Skeletal muscle cell (primary cell): ENCODE results near the gene STAC2.

Experiments used
- DNase-seq: peaks from one replicate; pipeline ENCODE4 v3.0.0-alpha.2; 2010; ENCODE audit warnings: low read depth
- H3K4me3 ChIP-seq: 2 replicates; pipeline ENCODE4 v1.5.1; 2011; ENCODE audit warnings: low read depth, mild to moderate bottlenecking, control low read depth, low read length, moderate library complexity

Gene STAC2

GRCh38 chr17:39194089-39194984 lies 31.4 kb downstream of the STAC2 start:
- DNase-seq = peak; percentile 20
- peak overlapping the region; percentile 90 for H3K4me3 ChIP-seq

GRCh38 chr17:39193346-39193745 lies 32.4 kb downstream of the STAC2 start:
- no peak for DNase-seq
- H3K4me3 ChIP-seq = no peak overlapping the region

DNA sequence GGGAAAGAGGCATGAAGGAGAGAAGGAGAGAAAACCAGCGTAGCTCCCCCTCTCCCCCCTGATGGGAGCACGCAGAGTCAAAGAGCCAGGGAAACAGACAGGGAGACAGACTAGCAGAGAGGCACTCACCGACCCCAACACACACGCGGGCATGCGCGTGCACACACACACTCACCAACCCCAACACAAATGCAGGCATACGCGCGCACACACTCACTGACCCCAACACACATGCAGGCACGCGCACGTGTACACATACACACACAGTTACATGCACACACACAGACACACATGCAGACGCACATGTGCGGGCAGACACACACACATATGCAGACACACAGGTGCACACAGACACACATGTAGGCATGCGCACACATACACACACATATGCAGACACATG lies 32.8 kb downstream of the STAC2 start:
- H3K4me3 ChIP-seq = no peak overlapping the region
- DNase-seq = no peak

DNA sequence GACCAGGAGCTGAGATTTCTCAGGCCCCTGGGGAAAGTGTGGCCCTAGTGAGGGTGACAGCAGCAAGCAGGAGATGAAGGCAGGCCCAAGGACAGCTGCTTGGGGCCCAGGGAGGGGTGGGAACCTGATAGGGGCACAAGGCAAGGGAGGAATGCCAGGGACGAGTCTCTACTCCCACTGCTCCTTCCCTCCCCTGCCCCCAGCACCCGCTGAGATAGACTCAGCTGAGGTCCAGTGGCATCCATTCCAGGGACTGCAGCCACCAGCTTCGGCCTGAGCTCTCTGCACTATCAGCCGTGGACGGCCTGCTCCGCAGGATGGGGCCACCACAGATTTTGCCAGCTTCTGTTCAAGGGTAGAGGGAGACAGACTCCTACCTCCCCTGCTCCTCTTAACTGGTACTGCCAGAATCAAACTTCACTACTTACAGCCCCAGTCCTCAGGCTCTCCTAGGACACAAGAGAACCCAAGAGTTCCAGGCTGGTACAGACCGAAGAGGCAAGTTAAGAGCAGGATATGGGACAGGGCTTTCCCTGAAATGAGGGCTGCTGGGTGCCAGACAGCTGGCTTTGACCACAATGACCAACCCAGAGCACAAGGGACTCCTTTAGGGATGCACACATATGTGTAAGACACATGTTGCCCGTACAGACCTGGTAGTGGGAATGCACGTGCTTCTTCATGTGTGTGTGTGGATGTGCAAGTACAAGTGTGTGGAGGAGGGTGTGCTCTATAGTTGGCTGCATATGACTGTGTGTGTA lies 33.8 kb downstream of the STAC2 start:
- no peak for DNase-seq
- no peak overlapping the region for H3K4me3 ChIP-seq

DNA sequence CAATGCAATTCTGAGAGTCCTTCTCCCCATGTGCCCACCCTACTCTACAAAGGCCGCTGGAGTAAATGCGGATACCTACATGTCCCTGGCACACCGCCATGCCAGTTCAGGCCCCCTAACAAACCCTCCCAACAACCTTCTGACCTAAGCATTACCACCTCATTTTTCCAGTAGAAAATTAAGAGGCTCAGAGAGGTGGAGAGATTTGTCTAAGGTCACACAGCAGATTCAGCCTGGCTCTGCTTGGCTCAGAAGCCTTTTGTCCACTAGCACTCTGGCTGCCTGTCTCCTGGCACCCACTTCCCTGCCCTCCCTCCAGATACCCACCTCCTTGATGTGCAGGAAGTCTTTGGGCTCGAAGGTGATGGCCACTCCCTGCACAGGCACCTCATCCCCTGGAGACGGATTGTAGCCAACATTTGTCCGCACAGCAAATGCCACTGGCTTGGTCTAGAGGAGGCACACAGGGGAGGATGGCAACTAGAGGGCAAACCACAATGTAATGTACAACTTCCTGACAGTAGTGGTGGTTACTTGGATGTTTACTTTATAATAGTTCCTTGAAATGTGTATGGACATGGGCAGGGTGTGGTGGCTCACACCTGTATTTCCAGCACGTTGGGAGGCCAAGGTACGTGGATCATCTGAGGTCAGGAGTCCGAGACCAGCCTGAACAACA lies 38.5 kb downstream of the STAC2 start:
- no peak overlapping the region for H3K4me3 ChIP-seq
- DNase-seq = no peak

- no peak overlapping the region for H3K4me3 ChIP-seq
- DNase-seq = no peak
Observed at GRCh38 chr17:39186481-39187002, 39.2 kb downstream of the STAC2 start.

- no peak for DNase-seq
- H3K4me3 ChIP-seq = no peak overlapping the region
Observed at GRCh38 chr17:39183720-39184119, 42.0 kb downstream of the STAC2 start.

DNA sequence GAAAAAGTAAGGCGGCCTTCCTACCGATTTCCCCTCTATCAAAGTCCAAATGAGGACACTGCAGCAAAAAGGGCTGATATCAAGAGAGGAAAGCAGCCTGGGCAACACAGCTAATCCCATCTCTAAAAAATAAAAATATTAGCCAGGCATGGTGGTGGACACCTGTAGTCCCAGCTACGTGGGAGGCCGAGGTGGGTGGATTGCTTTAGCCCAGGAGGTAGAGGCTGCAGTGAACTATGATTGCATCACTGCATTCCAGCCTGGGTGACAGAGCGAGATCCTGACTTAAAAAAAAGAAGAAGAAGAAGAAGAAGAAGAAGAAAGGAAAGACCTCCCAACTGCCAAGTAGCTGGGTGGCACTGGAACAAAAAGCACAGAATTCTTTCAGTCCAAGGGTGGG lies 42.7 kb downstream of the STAC2 start:
- no peak for DNase-seq
- H3K4me3 ChIP-seq = no peak overlapping the region

- no peak for DNase-seq
- H3K4me3 ChIP-seq = no peak overlapping the region
Observed at GRCh38 chr17:39181303-39181702, 44.4 kb downstream of the STAC2 start.

GRCh38 chr17:39178536-39178935 lies 47.2 kb downstream of the STAC2 start:
- no peak overlapping the region for H3K4me3 ChIP-seq
- DNase-seq = no peak

DNA sequence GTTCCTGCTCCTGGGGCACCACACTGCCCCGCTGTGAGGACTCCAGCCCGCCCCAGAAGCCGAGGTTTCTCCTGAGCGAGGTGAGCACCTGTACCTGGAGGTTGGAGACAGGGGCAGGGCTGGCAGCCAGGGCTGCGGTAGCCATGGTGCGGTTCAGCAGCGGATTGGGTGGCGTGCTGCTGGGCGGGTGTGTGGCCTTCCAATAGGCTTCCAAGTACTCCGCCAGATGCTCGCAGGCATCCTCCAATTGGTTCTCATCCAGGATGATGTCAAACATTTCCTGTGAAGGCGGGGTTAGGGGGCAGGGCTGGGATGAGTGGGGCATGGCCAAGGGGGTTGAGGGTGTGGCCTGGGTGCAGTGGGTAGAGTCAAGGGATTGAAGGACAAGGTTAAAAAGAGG lies 48.5 kb downstream of the STAC2 start:
- H3K4me3 ChIP-seq = no peak overlapping the region
- DNase-seq = no peak

DNA sequence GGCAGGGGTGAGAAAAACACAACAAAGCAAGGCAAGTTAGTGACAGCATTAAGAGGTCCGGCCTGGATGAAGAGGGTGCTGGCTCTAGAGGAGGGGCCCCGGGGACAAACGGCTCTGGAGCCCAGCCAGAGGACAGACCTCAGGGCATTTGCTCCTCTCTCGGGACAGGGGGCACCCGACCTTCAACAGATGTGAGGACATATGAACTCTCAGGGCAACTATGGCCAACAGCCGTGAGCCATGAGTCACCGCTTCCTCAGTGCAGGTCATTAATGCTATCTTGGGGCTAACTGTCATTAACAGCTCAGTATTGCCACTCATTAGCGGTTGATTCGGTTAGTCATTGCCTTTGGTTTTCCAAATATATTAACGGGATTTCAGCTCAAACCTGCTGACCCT lies 50.1 kb downstream of the STAC2 start:
- H3K4me3 ChIP-seq = no peak overlapping the region
- DNase-seq = no peak

DNA sequence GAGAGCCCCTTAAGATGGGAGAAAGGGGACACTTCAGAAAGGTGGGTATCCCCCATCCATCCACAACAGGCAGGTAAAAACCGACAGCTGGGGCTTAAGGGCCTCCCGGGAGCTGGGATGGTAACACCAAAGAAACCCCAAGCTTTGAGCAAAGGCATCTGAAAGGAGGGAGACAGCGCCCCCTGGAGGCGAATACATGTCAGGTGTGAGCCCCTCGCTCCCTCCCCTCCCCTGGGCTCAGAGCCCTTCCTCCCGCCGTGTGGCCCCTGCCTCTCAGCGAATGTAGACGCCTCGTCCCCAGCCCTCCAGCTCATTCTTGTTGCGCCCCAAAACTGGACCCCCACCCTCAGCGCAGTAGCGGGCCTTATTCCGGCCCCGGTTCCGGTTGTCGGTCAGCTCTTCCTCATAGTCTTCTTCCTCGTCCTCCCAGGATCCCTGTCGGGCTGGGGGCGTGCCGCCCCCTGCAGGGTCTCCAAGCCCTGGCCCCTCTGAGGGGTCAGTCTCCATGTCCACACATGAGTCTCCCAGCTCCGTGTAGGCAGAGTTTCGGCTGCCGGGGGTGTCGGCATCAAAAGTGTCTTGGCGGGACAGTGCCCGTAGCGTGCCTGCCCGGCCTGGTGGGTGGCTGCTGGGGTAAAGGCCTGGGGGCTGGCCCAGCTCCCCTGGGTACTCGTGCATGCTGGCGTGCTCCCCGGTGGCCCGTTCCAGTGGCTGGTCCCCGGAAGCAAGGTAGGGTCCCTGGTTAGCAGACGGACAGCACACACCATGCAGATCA lies 50.6 kb downstream of the STAC2 start:
- H3K4me3 ChIP-seq = no peak overlapping the region
- no peak for DNase-seq

- H3K4me3 ChIP-seq = no peak overlapping the region
- no peak for DNase-seq
Observed at GRCh38 chr17:39173526-39174274, 52.0 kb downstream of the STAC2 start.

- no peak overlapping the region for H3K4me3 ChIP-seq
- no peak for DNase-seq
Observed at GRCh38 chr17:39173080-39173479, 52.7 kb downstream of the STAC2 start.

DNA sequence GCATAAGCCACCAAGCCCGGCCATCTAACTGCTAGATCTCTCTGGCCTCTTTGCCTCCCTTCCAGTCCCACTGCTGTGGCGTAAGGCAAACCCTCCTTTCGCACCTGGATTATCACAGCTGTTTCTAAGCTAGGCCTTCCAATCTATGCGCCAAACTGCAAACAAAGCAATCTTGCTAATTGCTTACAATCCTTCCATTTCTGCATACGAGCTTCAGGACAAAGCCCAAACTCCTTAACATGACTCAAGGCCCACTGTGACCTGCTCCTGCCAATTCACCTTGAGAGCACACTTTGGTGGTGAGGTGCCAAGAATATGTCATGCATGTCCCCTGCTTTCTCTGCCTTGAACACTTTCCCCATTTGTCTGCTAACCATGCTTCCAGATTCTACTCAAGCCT lies 53.8 kb downstream of the STAC2 start:
- no peak for DNase-seq
- no peak overlapping the region for H3K4me3 ChIP-seq

DNA sequence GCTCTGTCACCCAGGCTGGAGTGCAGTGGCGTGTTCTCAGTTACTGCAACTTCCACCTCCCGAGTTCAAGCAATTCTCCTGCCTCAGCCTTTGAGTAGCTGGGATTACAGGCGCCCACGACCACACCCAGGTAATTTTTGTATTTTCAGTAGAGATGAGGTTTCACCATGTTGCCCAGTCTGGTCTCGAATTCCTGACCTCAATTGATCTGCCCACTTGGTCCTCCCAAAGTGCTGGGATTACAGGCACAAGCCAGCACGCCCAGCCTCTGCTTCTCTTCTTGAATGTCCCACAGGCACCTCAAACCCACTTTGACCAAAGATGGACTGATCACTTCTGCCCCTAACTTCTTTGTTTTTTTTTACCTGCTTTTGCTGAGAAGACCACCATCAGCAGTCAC lies 55.2 kb downstream of the STAC2 start:
- no peak overlapping the region for H3K4me3 ChIP-seq
- no peak for DNase-seq

DNA sequence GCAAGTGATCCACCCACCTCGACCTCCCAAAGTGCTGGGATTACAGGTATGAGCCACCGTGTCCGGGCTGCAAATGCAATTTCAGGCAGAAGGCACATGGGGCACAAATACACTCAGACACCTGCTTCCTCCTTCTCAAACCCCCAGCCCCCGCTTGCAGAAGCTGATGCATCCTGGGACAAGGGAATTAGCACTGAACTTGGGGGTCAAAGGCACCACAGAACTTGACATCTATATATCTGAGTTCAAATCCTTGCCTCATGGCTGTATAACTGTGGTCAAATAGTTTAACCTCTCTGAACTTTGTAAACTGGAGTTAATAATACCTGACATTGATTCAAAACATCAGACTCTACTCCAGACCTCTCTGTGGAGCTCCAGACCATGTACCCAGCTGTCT lies 55.6 kb downstream of the STAC2 start:
- DNase-seq = no peak
- H3K4me3 ChIP-seq = no peak overlapping the region

DNA sequence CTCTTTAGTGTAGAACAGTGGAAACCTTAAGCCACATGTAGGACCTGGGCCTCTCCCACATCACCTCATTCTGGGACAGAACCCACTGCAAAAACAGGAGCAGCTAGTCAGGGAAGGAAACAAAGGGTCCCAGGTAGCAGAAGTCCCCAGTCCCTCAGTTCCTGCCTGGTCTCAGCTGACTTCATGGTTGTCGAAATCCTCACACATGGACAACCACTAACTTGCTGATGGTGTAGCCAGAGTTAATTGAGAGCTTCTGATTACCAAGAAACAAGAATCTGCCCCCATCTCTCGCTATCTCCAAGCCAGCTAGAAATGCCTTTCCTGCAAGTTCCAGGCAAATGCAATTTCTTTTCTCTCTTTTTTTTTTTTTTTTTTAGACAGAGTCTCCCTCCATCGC lies 56.2 kb downstream of the STAC2 start:
- no peak for DNase-seq
- no peak overlapping the region for H3K4me3 ChIP-seq
